Activated CD4-positive, alpha-beta T cell treated with anti-CD3 and anti-CD28 coated beads, Interleukin-2, amount 10 ng/mL, durations not matched to agents 7 days and 5 days (primary cell): ENCODE measurements around the gene PURA. TPM values are rescaled to one million over a fixed set of nuclear protein-coding genes. Genes with fewer than 3 reads are reported as not detected.
A peak's percentile ranks its signal among the peaks of the same experiment; 100 is the strongest.

Experiments used
- CTCF ChIA-PET: fragments of 350-600 bp; sonication (Branson Sonifier 250); formaldehyde crosslinking; loops from one replicate; lab custom pipeline; 2021; ENCODE audit warnings: antibody characterized with exemption; lab: Charles Lee
- POLR2A ChIA-PET: fragments of 350-600 bp; sonication (Branson Sonifier 250); formaldehyde crosslinking; loops from one replicate; lab custom pipeline; 2021; ENCODE audit warnings: antibody characterized with exemption; lab: Charles Lee
- DNase-seq: peaks from one replicate; pipeline ENCODE4 v3.0.0-alpha.2; 2020
- H3K27ac Mint-ChIP-seq: one replicate; pipeline ENCODE4 v1.8.0; 2021; ENCODE audit warnings: mild to moderate bottlenecking, moderate library complexity, mixed read lengths
- H3K27me3 Mint-ChIP-seq: one replicate; pipeline ENCODE4 v1.8.0; 2021; ENCODE audit warnings: mixed read lengths
- H3K36me3 Mint-ChIP-seq: one replicate; pipeline ENCODE4 v1.8.0; 2021; ENCODE audit warnings: low read depth, mixed read lengths
- H3K4me1 Mint-ChIP-seq: one replicate; pipeline ENCODE4 v1.8.0; 2021; ENCODE audit warnings: mixed read lengths
- H3K4me3 Mint-ChIP-seq: one replicate; pipeline ENCODE4 v1.8.0; 2021; ENCODE audit warnings: mild to moderate bottlenecking, moderate library complexity, mixed read lengths
- H3K9me3 Mint-ChIP-seq: one replicate; pipeline ENCODE4 v1.8.0; 2021; ENCODE audit warnings: mixed read lengths
- total RNA-seq, 2 experiments: library from RNA; stranded (reverse); gene quantifications; one replicate each; pipeline ENCODE4 v1.2.3, GENCODE V29; 2021

The PURA gene
- total RNA-seq, 2 experiments from 2014 or later: 15.5 to 15.7 TPM

DNA sequence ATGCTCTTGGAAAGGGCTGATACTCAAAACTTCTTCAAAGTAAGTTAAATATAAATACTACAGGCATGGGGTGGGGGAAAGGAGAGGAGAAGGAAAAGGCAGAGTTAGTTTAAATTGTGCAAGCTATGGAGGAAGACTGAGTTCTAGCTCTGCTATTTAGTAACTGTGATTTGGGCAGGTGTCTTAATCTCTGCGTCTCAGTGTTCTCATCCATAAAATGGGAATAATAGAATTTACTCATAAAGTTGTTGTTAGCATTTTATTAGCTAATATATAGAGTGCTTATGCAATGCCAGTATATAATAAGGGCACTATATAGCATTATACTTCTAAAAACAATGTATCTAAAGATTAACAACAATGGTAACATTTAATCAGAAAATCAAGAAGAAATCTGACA is 12.7 kb upstream of the PURA start:
- Mint-ChIP-seq H3K4me3 (no peak overlapping the region), H3K36me3 (no peaks in the 10 kb centered on the region)
- CTCF ChIA-PET: interaction anchor here (1.7 kb wide), 1 partner anchor 21 kb away, joined by 4 read pairs; no protein-coding TSS in a partner anchor

DNA sequence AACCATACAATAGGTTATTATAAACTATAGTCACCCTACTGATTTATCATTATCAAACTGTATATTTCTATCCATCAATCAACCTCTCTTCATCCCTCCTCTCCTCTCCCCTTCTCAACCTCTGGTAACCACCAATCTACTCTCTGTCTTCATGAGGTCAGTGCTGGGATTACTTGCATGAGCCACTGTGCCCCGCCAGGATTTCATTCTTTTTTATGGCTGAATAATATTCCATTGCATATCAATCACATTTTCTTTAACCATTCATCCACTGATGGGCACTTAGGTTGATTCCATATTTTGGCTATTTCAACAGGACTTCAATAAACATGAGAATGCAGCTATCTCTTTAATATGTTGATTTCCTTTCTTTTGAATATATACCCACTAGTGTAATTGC is 10.8 kb upstream of the PURA start:
- POLR2A ChIA-PET: no interaction called here
- Mint-ChIP-seq H3K4me3 (no peak overlapping the region), H3K27ac (no peak overlapping the region), H3K27me3 (peaks cover 43% of the 10 kb centered on the region), H3K4me1 (peaks cover 14% of the 10 kb centered on the region), H3K36me3 (no peaks in the 10 kb centered on the region), H3K9me3 (no peaks in the 10 kb centered on the region)
- CTCF ChIA-PET: no interaction called here
- DNase-seq: no peak

More for the DNA sequence above, 12.7 kb upstream of the PURA start:
- no peaks in the 10 kb centered on the region for H3K9me3 Mint-ChIP-seq
- no peak overlapping the region for H3K27ac Mint-ChIP-seq
- DNase-seq: no peak
- POLR2A ChIA-PET: no interaction called here
- H3K27me3 Mint-ChIP-seq: peaks cover 40% of the 10 kb centered on the region
- H3K4me1 Mint-ChIP-seq: peaks cover 2% of the 10 kb centered on the region

DNA sequence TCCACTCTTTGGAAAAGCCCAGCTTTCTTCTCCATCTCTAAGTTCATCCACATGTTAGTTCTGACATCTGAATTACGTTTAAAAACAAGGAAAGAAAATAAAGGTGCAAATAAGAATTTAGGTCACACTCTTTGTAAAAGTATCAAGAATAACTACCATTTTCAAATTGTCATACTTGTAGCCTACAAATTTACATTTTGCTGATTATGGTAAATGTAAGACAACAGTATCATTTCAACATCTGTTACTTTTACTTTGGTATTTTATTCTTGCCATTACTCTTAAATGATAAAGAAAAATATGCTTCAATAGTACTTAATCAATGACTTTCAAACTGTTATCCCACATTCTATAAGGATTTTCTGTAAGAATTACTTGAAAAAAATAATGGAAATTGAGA is 9.8 kb upstream of the PURA start:
- POLR2A ChIA-PET: no interaction called here
- Mint-ChIP-seq H3K27me3 (peaks cover 45% of the 10 kb centered on the region), H3K4me1 (peaks cover 17% of the 10 kb centered on the region), H3K36me3 (peaks cover 3% of the 10 kb centered on the region), H3K9me3 (no peaks in the 10 kb centered on the region), H3K4me3 (no peak overlapping the region), H3K27ac (no peak overlapping the region)
- no peak for DNase-seq
- CTCF ChIA-PET: interaction anchor here (0.6 kb wide), 2 partner anchors 33 to 38 kb away, joined by 3 read pairs; no protein-coding TSS in a partner anchor

DNA sequence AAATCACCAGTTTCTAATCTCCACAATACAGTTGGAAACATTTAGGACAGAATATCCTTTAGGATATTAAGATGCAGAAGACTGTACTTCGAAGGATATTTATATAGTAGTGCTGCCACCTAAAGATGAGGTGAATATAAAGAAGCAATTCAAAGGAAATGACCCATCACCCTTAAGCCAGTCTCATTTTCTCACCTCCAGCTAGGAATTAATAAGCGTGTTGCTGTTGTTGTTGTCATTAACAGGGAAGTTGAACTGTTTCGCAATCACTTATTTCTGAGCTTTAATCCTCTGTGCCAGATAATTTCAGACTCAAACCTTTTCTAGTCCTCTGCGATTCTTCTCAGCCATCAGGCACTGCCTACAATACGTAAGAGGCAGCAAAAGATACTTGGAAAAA is 7.8 kb upstream of the PURA start:
- peak overlapping the region; percentile 94 for H3K27ac Mint-ChIP-seq
- peaks cover 6% of the 10 kb centered on the region for H3K36me3 Mint-ChIP-seq
- POLR2A ChIA-PET: no interaction called here

DNA sequence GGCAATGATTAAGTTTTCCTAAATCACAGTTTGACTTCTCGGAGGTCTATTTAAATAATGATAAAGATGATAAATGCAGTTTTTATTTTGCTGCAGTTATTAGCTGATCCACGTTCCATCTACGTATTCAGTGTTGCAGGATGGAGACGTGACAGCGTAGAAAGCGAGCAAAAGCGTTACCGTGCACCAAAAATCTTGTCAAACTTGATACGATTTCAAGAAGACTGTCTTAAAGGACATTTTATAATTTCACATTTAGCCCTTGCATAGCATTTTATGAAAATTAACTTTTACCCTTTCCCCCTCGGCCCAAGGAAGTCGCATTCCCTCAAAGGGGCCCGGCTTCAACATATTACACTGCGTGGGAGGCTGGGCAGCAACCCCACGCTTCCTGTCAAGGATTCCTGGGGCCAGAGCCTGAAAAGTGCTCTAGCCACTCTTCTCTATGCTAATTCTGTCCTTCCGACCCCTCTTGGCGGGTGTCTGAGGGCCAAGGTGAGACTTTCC is 7.1 kb upstream of the PURA start:
- ChIA-PET CTCF (interaction anchor here (0.7 to 1.6 kb wide), 6 partner anchors 8 to 43 kb away, joined by 3 to 5 read pairs (median 4); no protein-coding TSS in a partner anchor), POLR2A (no interaction called here)
- Mint-ChIP-seq H3K9me3 (no peaks in the 10 kb centered on the region), H3K4me1 (peaks cover 35% of the 10 kb centered on the region), H3K27ac (peak overlapping the region; percentile 94), H3K36me3 (peaks cover 6% of the 10 kb centered on the region), H3K4me3 (peak overlapping the region; percentile 91), H3K27me3 (peaks cover 42% of the 10 kb centered on the region)
- DNase-seq: no peak

More for the DNA sequence above, 7.8 kb upstream of the PURA start:
- CTCF ChIA-PET: interaction anchor here (1.1 to 1.6 kb wide), 3 partner anchors 8 to 18 kb away, joined by 3 to 4 read pairs (median 4); partner anchors contain the start of gene PURA
- Mint-ChIP-seq H3K4me3 (peak overlapping the region; percentile 91), H3K9me3 (no peaks in the 10 kb centered on the region), H3K27me3 (peaks cover 41% of the 10 kb centered on the region), H3K4me1 (peaks cover 30% of the 10 kb centered on the region)
- DNase-seq: no peak

DNA sequence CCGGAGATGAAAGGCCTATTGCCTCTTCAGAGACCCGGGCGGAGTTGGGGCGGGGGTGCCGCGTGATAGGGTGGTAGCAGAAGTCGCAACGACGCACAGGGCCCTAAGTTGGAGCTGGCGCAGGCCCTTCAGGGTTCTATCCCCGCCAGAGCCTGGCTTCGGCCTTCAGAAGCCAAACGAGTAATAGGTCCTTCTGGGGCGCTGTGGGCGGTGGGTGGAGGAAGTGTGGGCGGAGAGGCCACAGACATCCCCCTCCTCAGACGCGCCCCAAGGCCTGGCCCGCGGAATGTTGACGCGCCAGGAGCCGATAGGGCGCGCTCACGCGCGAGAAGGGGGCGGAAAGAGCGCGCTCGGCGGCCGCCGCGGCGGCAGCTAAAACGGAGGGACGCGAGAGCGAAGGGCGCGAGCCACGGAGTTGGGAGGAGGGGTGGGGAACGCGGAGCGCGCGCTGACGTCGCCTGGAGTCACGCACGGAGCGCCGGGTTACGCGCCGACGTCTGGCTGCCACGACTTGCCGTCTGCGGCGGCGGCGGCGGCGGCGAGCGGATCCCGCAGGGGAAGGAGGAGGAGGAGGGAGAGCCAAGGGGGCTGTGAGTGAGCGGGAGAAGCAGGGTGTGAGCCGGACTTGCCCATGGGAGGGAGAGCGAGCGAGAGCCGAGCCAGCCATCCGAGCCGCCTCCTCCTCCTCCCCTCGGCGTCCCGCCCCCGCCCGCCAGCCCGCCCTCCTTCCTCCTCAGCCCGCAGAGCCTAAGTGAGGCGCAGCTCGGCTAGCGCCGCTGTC is 6.4 kb upstream of the PURA start:
- Mint-ChIP-seq H3K4me3 (peak overlapping the region; percentile 91), H3K27ac (peak overlapping the region; percentile 94)
- CTCF ChIA-PET: interaction anchor here (0.7 to 1.5 kb wide), 8 partner anchors 8 to 144 kb away, joined by 3 to 5 read pairs (median 3); no protein-coding TSS in a partner anchor

DNA sequence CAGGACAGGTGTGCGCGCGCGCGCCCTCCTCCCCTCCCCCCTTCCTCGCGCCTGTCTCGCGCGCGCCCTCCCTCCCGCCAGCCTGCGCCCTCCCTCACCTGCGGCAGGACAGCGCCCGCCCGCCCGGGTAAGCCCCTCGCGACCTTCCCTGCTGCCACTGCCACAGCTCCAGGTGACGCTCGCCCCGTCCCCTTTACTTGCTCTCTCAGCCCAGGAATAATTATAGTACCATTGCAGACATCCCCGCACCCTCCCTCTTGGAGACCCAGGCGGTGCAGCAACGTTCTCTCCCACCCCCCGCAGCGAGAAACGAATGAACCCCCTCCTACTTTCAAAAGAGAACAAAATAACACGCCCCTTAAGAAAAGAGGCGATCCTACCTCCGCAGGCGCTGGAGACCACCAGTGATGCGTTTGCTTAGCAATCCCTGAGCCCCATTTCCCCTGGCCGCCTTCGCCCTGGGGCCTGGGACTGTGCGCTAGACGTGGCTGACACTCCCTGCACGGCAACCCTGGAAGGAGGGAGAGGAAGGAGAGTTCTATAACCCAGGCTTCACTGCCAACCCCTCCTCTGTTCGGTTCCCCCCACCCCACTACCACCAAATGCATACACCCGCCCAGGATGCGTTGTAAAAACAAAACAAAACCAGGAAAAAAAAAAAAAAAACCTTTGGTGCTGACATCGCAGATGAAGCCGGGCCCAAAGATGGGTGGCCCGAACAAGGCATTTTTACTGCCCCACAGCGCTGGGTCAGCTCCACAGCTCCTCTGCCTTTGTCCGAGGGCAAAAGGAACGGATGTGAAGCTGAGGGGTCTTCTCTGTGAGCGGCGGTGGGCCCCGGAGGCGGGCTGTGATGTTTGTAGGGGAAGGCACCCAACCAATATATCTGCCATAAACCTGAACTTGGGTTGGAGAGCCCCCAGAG is 5.6 kb upstream of the PURA start:
- no peaks in the 10 kb centered on the region for H3K9me3 Mint-ChIP-seq
- ChIA-PET POLR2A (no interaction called here), CTCF (interaction anchor here (0.6 to 1.3 kb wide), 7 partner anchors 9 to 143 kb away, joined by 3 to 5 read pairs (median 3); no protein-coding TSS in a partner anchor)
- H3K4me3 Mint-ChIP-seq: peak overlapping the region; percentile 91
- peaks cover 49% of the 10 kb centered on the region for H3K4me1 Mint-ChIP-seq
- peak overlapping the region; percentile 94 for H3K27ac Mint-ChIP-seq
- peaks cover 41% of the 10 kb centered on the region for H3K27me3 Mint-ChIP-seq
- DNase-seq: peak; percentile 31
- H3K36me3 Mint-ChIP-seq: peaks cover 6% of the 10 kb centered on the region

More for the DNA sequence above, 6.4 kb upstream of the PURA start:
- Mint-ChIP-seq H3K27me3 (peaks cover 46% of the 10 kb centered on the region), H3K36me3 (peaks cover 6% of the 10 kb centered on the region), H3K4me1 (peaks cover 41% of the 10 kb centered on the region), H3K9me3 (no peaks in the 10 kb centered on the region)
- POLR2A ChIA-PET: no interaction called here
- peak; percentile 93 for DNase-seq

DNA sequence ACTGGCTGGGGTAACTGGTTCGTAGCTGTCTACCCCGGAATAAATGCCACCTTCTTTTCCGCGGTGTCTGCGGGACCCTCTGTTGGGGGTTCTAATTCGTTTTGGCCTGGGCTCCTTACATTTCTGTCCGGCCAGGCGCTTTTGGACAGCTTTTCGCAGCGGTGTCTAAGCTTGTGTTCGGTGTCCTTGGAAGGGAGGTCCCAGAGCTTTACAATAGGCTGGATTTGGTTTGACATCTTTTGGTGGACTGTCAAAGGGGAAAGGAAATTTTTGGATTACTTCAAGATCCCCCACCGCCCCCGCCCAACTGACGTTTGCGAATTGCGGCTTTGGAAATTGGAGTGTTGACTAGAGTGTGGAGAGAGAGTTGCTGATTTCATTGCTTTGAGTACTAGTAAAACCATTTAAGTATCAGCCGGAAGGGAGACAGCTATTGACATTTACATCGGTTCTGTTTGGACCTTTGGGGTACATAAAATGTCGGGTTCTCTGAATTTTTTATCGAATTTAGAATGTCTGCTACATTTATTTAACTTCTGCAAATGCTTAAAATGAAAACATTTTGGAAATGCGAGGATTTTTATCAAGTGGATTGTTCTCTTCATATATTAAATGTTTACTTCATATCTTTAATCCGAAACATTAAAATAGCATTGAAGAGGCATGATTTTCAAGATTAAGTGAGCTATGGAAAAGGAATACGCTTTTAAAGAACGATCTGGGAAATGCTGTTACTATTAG is 4.7 kb upstream of the PURA start:
- no peak for DNase-seq
- peaks cover 52% of the 10 kb centered on the region for H3K4me1 Mint-ChIP-seq
- H3K9me3 Mint-ChIP-seq: no peaks in the 10 kb centered on the region
- H3K27ac Mint-ChIP-seq: peak overlapping the region; percentile 94
- peaks cover 37% of the 10 kb centered on the region for H3K27me3 Mint-ChIP-seq
- H3K36me3 Mint-ChIP-seq: peaks cover 8% of the 10 kb centered on the region
- ChIA-PET POLR2A (no interaction called here), CTCF (interaction anchor here (0.6 kb wide), 1 partner anchor 13 kb away, joined by 4 read pairs; no protein-coding TSS in a partner anchor)
- peak overlapping the region; percentile 91 for H3K4me3 Mint-ChIP-seq

DNA sequence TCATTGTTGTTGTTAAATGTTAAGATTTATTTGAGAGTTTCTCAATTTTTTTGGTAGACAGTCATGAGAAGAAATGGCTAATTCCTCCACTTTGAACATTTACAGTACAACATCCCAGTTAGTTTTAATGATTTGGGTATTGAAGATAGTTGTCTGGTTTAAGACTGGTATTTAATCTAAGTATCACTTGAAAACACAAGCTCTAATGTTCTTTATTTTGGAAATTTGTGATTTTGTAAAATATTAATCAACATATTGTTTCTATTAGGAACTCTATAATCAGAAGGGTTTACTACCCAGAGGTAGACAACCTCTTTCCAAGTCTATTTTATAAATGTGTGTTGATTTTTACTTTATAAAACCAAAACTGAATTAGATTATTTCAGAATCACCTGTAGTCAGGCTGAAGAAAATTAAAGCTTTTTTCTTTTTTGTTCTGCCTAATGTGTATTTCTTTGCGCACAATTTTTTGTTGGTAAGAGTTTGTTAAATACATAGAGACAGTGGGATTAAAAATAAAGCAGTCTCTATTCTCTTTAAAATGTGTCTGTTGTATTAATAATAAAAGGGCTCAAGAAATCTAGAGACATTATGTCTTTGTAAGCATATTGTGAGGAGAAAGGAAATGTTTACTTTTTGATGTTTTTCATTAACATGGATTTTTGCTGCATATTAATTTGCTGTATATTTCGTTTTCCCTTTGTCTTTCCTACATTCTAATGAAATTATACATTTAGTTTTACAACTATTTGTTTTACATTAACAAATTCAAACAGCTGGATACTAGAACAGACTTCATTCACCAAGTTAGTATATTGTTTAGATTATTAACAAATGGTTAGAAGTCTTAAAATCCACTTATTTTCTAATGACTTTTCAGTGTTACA is 3.9 kb upstream of the PURA start:
- Mint-ChIP-seq H3K4me3 (peak overlapping the region; percentile 91), H3K36me3 (peaks cover 9% of the 10 kb centered on the region), H3K27me3 (peaks cover 30% of the 10 kb centered on the region), H3K4me1 (peaks cover 55% of the 10 kb centered on the region), H3K9me3 (no peaks in the 10 kb centered on the region), H3K27ac (no peak overlapping the region)
- POLR2A ChIA-PET: no interaction called here
- CTCF ChIA-PET: no interaction called here
- no peak for DNase-seq

DNA sequence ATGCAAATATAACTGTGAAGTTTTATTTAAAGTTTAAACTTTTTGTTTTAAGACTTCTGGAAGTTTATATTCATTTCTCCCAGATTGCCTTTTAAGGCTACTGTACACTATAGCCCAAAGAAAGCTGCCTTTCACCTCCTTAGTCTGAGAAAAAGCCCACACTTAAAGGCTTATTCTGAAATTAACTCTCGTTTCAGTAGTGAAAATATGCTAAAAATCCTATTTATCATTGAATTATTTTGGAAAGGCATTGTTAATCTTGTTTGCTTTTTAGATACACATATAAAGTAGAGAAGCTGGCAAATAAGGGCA is 3.3 kb upstream of the PURA start:
- H3K27ac Mint-ChIP-seq: no peak overlapping the region
- CTCF ChIA-PET: no interaction called here
- POLR2A ChIA-PET: no interaction called here
- H3K27me3 Mint-ChIP-seq: peaks cover 28% of the 10 kb centered on the region
- no peak for DNase-seq
- no peaks in the 10 kb centered on the region for H3K9me3 Mint-ChIP-seq
- H3K4me3 Mint-ChIP-seq: no peak overlapping the region
- H3K36me3 Mint-ChIP-seq: peaks cover 11% of the 10 kb centered on the region
- H3K4me1 Mint-ChIP-seq: peaks cover 58% of the 10 kb centered on the region
